Stomach smooth muscle (tissue), 2 donors: ENCODE data around the gene ENPP6.
A peak's percentile ranks its signal among the peaks of the same experiment; 100 is the strongest.

ENCODE experiments used
- H3K27ac ChIP-seq: one replicate; pipeline ENCODE4 v1.7.0; 2013; ENCODE audit warnings: mild to moderate bottlenecking, low read length, inconsistent platforms
- H3K27me3 ChIP-seq, 2 donors: one replicate each; pipeline ENCODE4 v1.7.0; 2013; ENCODE audit warnings: low read length in 2 of 2; ENCODE audit not compliant: insufficient read depth in 2 of 2, control insufficient read depth in 1 of 2
- H3K36me3 ChIP-seq, 2 donors: one replicate each; pipeline ENCODE4 v1.7.0; 2013; ENCODE audit warnings: low read length in 2 of 2; ENCODE audit not compliant: control insufficient read depth in 2 of 2, insufficient read depth in 2 of 2
- H3K4me1 ChIP-seq: one replicate; pipeline ENCODE4 v1.7.0; 2013; ENCODE audit warnings: low read length; ENCODE audit not compliant: control insufficient read depth, insufficient read depth
- H3K4me3 ChIP-seq, 2 donors: one replicate each; pipeline ENCODE4 v1.7.0; 2013; ENCODE audit warnings: low read length in 2 of 2
- H3K9ac ChIP-seq, 2 donors: one replicate each; pipeline ENCODE4 v1.7.0; 2013; ENCODE audit warnings: low read length in 2 of 2, mild to moderate bottlenecking in 1 of 2
- H3K9me3 ChIP-seq, 2 donors: one replicate each; pipeline ENCODE4 v1.7.0; 2013; ENCODE audit warnings: low read length in 2 of 2; ENCODE audit not compliant: control insufficient read depth in 2 of 2
- donor health status: healthy.
- donor health status: Pancreatic carcinoma.

The ENPP6 gene

DNA sequence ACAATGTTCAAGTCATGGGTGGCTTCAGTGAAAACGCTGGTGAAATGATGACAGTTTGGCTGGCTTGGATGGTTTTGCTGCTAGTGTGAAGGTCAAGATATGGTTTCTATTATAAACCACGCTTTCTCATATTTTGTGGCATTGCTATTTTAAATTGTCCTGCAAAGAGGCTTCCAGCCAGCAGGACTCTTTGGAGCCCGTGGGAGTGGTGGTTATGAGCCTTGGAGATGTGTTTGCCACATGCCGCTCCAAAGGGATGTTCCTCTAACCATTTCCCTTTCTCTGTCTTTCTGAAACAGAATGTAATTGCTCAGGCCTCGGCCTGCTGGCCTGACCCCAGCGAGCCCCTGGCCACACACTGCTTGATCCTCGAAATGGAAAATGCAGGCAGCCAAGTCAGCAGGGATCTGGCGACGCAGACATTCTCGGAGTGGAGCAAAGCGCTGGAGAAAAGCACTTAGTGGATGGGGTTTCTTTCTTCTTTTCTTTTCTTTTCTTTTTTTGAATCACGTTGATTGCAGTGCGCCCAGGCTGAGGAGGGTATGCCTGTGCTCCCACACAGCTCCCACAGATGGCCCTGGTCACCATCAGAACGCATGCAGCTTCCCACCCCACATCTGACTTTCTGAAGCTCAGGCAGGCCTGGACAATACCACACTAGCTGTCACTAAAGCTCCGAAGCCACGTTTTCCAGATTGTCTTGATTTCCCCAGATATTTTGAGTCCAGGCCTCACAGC, 114.0 kb downstream of the ENPP6 start:
- H3K4me3 ChIP-seq, result peak overlapping the region in 1 of 2 donors; percentile 15
- H3K36me3 ChIP-seq, result no peaks in the 10 kb centered on the region
- H3K4me1 ChIP-seq, result peaks cover 6% of the 10 kb centered on the region
- no peaks in the 10 kb centered on the region for H3K9me3 ChIP-seq
- peak overlapping the region; percentile 24 for H3K27ac ChIP-seq
- H3K9ac ChIP-seq, result no peak overlapping the region
- peaks cover 0 to 2% of the 10 kb centered on the region in 2 donors for H3K27me3 ChIP-seq

DNA sequence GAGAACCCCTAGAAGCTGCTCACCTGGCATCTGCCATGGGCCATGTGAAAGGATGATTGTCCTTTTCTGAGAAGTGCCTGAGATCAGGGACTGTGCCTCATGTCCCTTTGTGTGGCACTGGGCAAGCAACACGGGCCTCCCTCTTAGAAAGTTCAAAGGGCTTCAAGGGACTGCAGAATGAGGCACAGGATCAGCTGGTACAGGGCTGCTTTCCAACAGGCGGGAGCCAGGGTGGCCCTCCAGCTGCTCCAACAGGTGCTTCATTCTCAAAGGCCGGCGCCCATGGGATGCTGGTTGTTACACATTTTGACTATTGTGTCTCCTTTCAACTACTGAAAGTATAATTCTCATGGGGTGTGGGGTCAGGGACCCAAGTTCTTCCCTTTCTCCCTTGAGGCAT, 114.7 kb downstream of the ENPP6 start:
- no peak overlapping the region for H3K27ac ChIP-seq
- H3K36me3 ChIP-seq, result no peaks in the 10 kb centered on the region
- no peak overlapping the region for H3K4me3 ChIP-seq
- H3K27me3 ChIP-seq, result peaks cover 0 to 6% of the 10 kb centered on the region in 2 donors
- H3K9ac ChIP-seq, result no peak overlapping the region
- H3K4me1 ChIP-seq, result peaks cover 6% of the 10 kb centered on the region
- H3K9me3 ChIP-seq, result no peaks in the 10 kb centered on the region

DNA sequence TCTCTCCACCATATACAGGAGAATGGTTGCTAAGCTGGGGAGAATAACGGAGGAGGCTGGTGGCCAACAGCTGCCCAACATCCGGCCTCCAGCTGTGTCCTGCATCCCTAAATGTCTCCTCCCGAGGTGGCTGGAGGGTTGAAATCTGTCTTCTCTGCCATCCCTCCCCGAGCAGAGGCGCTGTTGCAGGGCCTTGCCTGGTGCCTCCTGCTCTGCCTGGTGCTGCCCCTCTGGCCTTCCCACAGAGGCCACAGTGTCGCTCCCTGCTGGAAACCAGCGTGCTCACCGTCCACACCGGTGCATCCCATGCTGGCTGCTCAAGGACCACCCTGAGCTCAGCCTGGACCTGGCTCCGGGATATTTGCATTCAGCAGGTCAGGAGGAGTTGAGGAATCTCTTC, 115.2 kb downstream of the ENPP6 start:
- no peaks in the 10 kb centered on the region for H3K9me3 ChIP-seq
- no peak overlapping the region for H3K27ac ChIP-seq
- no peak overlapping the region for H3K4me3 ChIP-seq
- no peaks in the 10 kb centered on the region for H3K36me3 ChIP-seq
- no peak overlapping the region for H3K9ac ChIP-seq
- peaks cover 0 to 6% of the 10 kb centered on the region in 2 donors for H3K27me3 ChIP-seq
- H3K4me1 ChIP-seq, result peaks cover 6% of the 10 kb centered on the region

DNA sequence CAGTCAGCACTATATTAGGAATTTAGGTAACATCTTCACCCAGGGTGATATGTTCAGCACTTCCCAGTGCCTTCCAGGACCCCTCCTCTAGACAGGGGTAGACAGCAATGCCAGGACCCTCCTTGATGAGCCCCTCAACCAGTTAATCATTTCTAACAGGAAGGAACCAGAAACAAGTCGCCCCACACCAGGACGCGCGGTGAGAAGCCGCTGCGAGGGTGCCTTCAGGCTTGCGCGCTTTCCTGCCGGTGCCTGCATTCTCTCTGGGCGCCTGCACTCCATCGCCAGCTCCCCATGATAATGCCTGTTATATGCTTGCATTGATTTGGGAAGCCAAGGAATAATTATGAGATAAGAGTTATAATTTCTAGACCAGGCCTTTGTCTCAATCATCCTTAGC, 116.0 kb downstream of the ENPP6 start:
- Histone ChIP-seq H3K4me3 (no peak overlapping the region), H3K4me1 (peaks cover 12% of the 10 kb centered on the region), H3K27ac (no peak overlapping the region), H3K9ac (no peak overlapping the region), H3K27me3 (peaks cover 0 to 6% of the 10 kb centered on the region in 2 donors), H3K9me3 (no peaks in the 10 kb centered on the region), H3K36me3 (no peaks in the 10 kb centered on the region)

DNA sequence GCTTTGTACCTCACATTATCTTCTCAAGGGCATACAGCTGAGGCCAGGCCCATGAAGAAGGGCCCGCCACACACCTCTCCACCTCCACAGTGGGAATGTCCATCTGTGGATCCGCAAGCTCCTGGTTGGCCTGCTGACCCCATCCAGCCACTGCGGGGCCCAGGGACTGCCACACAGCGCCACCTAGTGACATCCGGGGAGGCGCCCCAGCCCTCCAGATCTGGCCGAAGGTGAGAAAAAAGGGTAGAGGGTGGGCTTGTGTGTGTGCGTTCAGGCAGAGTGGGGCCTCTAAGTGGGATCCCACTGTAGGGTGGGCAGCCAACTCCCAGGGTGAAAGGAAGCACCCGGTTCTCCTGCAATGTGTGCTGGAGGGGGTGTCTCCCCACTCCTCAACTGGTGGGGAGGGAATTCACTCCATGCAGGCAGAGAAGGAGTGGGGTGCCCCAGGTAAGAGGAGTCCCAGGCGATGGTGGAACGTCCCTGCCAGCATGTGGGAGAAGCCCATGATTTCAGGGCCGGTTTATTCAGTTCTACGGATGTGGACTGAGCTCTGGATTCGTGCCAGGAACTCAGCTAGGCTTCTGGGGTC, 117.3 kb downstream of the ENPP6 start:
- Histone ChIP-seq H3K4me1 (peaks cover 14% of the 10 kb centered on the region), H3K27me3 (peaks cover 0 to 6% of the 10 kb centered on the region in 2 donors), H3K27ac (no peak overlapping the region), H3K9ac (no peak overlapping the region), H3K36me3 (no peaks in the 10 kb centered on the region), H3K4me3 (no peak overlapping the region), H3K9me3 (no peaks in the 10 kb centered on the region)

DNA sequence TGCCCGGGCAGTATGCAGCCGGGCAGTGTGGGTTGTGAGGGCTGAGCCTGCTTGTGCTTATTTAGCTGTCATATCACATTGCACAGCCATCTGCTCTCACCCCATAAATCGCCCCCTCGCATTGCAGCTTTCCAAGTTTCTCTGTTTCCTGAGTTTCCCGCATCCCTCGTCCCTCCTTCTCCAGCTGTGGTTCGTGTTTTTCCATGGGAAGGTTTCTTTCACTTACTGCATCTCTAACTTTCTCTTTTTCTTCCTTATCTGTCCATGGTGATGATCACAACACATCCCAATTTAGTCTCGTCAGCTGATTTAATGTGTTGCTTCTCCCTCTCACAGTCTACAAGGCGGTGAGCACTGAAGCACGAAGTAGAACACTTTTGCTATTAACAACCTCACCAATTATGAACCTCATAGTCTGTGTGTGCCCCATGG, 118.1 kb downstream of the ENPP6 start:
- H3K36me3 ChIP-seq, result no peaks in the 10 kb centered on the region
- H3K27ac ChIP-seq, result no peak overlapping the region
- H3K27me3 ChIP-seq, result peaks cover 0 to 6% of the 10 kb centered on the region in 2 donors
- H3K9me3 ChIP-seq, result no peaks in the 10 kb centered on the region
- no peak overlapping the region for H3K4me3 ChIP-seq
- peaks cover 14% of the 10 kb centered on the region for H3K4me1 ChIP-seq
- no peak overlapping the region for H3K9ac ChIP-seq

DNA sequence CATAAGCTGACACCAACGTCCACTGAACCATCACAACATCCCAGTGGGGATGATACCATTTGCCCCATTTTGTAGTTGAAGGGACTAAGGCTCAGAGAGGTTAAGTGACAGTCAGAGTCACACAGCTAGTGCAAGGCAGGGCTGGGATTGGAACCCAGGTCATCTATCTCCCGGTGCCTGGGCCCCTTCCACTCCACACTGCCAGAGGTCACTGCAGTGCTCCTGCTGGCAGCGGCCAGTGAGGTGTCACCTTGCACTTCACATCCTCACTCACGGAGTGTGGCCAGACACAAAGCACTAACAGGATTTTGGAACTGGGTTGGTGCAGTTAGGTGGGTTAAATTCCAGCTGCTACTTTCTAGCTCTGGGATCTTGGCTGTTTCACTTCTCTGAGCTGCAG, 118.7 kb downstream of the ENPP6 start:
- Histone ChIP-seq H3K36me3 (no peaks in the 10 kb centered on the region), H3K4me3 (no peak overlapping the region), H3K27ac (no peak overlapping the region), H3K9ac (no peak overlapping the region), H3K9me3 (no peaks in the 10 kb centered on the region), H3K4me1 (peaks cover 14% of the 10 kb centered on the region), H3K27me3 (peaks cover 0 to 6% of the 10 kb centered on the region in 2 donors)

DNA sequence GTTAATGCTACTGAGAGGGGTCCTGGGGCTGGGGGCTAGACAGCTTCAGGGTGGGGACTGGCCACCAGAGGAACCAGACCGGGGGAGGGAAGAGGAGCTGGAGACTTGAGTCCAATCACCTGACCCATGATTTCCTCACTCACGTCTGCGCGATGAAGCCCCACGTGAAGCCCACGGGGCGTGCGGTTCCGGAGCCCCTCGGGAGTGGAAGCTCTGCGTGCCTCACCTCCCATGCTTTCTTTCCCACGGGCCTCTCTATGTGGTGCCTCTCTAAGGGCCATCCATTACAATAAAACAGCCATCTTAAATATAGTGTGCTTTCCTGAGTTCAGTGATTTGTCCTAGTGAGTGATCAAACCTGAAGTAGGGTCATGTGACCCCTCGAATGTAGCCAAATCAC, 119.9 kb downstream of the ENPP6 start:
- H3K27me3 ChIP-seq, result peaks cover 0 to 6% of the 10 kb centered on the region in 2 donors
- H3K4me1 ChIP-seq, result peaks cover 8% of the 10 kb centered on the region
- no peak overlapping the region for H3K4me3 ChIP-seq
- H3K36me3 ChIP-seq, result no peaks in the 10 kb centered on the region
- H3K9ac ChIP-seq, result no peak overlapping the region
- no peaks in the 10 kb centered on the region for H3K9me3 ChIP-seq
- H3K27ac ChIP-seq, result no peak overlapping the region

DNA sequence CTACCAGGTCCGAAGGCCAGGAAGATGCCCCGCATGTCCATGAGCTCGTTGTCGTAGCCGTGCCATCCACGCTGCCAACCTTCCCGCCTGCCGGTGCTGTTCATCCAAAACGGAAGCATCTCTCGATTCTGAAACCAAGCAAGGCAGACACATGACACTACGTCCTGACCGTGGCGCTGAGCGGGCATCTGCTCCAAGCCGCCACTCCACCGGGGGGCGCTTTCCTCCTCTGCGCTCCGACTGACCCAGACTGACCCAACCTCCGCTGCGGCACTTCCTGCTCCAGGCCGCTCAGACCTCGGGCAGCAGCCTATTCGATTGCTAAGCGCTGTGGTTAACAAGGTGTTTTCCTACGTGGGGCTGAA, 120.5 kb downstream of the ENPP6 start:
- peaks cover 0 to 6% of the 10 kb centered on the region in 2 donors for H3K27me3 ChIP-seq
- H3K4me1 ChIP-seq, result peaks cover 8% of the 10 kb centered on the region
- H3K27ac ChIP-seq, result no peak overlapping the region
- H3K9me3 ChIP-seq, result no peaks in the 10 kb centered on the region
- H3K4me3 ChIP-seq, result peak overlapping the region; percentile 41 to 60
- H3K9ac ChIP-seq, result no peak overlapping the region
- H3K36me3 ChIP-seq, result no peaks in the 10 kb centered on the region

DNA sequence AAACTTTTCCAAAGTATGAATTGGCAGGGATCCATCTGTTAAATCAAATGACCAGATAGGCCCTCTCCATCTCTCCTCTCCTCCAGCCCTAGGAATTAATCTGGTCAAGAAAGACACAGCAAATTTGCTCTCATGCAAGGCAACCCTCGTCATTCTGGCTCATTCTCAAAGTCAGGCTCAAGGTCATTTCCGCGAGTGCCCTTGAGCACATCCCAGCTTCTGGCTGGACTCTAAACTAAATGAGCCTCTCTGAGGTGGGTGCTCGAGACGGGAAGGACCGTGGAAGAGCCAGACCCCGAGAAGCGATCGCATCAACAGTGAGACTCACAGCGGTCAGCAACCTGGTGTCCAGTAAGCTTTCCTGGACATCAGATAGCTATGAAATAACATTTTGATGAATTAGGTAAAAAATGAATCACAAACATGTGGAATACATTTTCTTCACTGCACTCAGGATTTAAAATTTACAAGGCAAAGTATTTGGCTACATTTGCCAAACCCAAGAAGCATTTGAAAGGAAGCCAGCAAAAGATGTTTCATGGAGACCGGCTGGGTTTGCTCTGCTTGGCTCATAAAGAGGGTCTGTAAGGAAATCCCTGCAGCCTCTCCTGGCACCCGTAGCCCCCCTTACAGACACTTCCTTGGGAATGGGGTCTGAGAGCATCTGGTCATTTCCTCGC, 121.0 kb downstream of the ENPP6 start:
- H3K4me1 ChIP-seq, result peaks cover 8% of the 10 kb centered on the region
- H3K27me3 ChIP-seq, result peaks cover 0 to 6% of the 10 kb centered on the region in 2 donors
- H3K36me3 ChIP-seq, result no peaks in the 10 kb centered on the region
- peak overlapping the region; percentile 41 to 60 for H3K4me3 ChIP-seq
- no peaks in the 10 kb centered on the region for H3K9me3 ChIP-seq
- H3K27ac ChIP-seq, result no peak overlapping the region
- H3K9ac ChIP-seq, result no peak overlapping the region
